T-helper 17 cell (primary cell): ENCODE measurements around the gene IPPK. TPM values are rescaled to one million over a fixed set of nuclear protein-coding genes. Genes with fewer than 3 reads are reported as not detected.
A peak's percentile ranks its signal among the peaks of the same experiment; 100 is the strongest.

ENCODE experiments used
- ATAC-seq: fragments of 150-1000 bp; cut with Tn5 transposase; 2 replicates; pipeline ENCODE4 v1.10.0; 2021; ENCODE audit warnings: mild to moderate bottlenecking, moderate library complexity
- DNase-seq, 3 donors: peaks; one replicate each; pipeline versions ENCODE4 v3.0.0 to v3.0.0-alpha.2; 2020 to 2021
- H3K9me3 ChIP-seq: one replicate; pipeline ENCODE4 v1.7.0; 2013; ENCODE audit warnings: low read length, mild to moderate bottlenecking; ENCODE audit not compliant: control insufficient read depth, poor library complexity, severe bottlenecking
- H3K27ac Mint-ChIP-seq: one replicate; pipeline ENCODE4 v1.8.0; 2022; ENCODE audit warnings: mild to moderate bottlenecking, moderate library complexity, mixed read lengths
- H3K27me3 Mint-ChIP-seq: one replicate; pipeline ENCODE4 v1.8.0; 2022; ENCODE audit warnings: mixed read lengths
- H3K36me3 Mint-ChIP-seq: one replicate; pipeline ENCODE4 v1.8.0; 2022; ENCODE audit warnings: low read depth, mixed read lengths
- H3K4me1 Mint-ChIP-seq: one replicate; pipeline ENCODE4 v1.8.0; 2022; ENCODE audit warnings: mild to moderate bottlenecking, mixed read lengths
- H3K4me3 Mint-ChIP-seq: one replicate; pipeline ENCODE4 v1.8.0; 2022; ENCODE audit warnings: mild to moderate bottlenecking, moderate library complexity, mixed read lengths
- total RNA-seq, 4 donors: library from RNA in 2 of 4; stranded (reverse) in 2 of 4; gene quantifications; one replicate each; pipeline ENCODE4 v1.2.3 and lab custom pipeline; 2022 to 2026

The IPPK gene, protein sequence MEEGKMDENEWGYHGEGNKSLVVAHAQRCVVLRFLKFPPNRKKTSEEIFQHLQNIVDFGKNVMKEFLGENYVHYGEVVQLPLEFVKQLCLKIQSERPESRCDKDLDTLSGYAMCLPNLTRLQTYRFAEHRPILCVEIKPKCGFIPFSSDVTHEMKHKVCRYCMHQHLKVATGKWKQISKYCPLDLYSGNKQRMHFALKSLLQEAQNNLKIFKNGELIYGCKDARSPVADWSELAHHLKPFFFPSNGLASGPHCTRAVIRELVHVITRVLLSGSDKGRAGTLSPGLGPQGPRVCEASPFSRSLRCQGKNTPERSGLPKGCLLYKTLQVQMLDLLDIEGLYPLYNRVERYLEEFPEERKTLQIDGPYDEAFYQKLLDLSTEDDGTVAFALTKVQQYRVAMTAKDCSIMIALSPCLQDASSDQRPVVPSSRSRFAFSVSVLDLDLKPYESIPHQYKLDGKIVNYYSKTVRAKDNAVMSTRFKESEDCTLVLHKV
- 1 to 10 TPM; 6.3 to 7.1 TPM for total RNA-seq
- total RNA-seq (lab: John Stamatoyannopoulos, UW), result 11.2 to 25.1 reads per million in 2 donors

DNA sequence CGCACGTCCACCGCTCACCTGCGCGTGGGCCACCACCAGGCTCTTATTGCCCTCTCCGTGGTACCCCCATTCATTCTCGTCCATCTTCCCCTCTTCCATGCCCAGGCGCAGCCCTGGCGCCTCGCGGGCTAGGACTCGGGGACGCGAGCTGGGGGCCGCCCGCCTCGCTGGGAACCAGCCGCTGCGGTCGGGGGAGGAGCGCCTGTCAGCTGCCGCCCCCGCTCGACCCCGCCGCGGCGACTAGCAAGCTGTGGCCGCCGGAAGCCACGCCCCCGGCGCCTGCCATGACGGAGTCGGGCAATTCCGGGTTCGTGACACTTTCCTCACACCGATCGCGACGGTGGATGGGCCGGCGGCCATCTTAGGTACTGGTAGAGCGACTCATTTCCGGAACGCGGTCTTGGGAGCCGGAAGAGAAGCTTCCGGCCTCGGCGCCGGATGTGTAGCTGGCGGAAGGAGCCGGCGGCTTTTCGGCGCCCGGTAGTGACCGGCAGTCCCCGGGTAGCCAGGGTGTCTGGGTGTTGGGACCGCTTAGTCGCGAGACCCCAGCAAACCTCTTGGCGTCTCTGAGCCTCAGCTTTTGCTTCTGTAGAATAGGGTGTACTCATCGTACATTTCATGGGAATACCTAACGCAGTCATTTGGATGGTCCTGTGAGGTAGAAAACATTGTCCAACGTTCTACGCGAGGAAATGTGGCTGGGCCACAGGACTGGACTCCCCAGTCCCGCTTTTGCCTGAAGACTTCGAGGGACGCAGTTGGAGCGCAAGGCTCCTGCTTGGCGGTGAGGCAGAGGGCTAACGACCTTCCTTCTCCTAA is at the start of gene IPPK:
Gene IPPK (minus strand): TSS at position 242 of the 819 bp plus-strand sequence. CDS start 143 bp downstream, at position 99.
- Mint-ChIP-seq H3K4me3 (peak within 1 kb of the TSS; percentile 89), H3K27ac (peak within 1 kb of the TSS; percentile 93), H3K36me3 (peaks cover 4% of the 10 kb centered on the region), H3K4me1 (peaks cover 24% of the 10 kb centered on the region), H3K27me3 (no peaks in the 10 kb centered on the region)
- ATAC-seq (peak; percentile 95), DNase-seq (peak; percentile 93 to 98 (median 98))
- H3K9me3 ChIP-seq, result no peaks in the 10 kb centered on the region

DNA sequence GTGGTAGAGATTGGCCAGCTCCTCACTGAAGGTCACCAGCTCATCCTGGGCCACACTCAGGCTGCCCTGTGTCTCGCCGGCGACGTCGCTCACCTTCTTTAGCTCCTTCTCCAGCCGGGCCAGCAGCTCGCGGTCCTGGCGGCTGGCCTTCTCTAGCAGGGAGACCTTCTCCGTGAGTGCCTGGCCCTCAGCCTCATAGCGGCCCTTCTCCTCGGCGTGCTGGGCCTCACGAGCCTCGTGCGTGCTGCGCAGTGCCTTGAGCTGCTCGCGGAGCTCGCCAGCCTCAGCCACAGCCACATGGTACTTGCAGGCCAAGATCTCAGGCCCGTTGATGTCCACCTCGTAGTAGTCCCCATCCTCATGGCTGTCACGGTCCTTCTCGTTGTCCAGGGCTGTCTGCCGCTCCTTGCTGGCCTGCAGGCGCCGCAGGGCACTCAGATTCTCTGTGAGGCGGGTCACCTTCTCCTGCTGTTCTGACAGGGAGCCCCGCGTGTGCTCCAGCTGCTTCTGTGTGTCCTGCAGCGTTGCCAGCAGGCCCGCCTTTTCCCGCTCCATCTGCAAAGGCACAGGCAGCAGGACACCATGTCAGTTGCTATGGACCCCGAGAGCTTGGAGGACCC is 49.2 kb upstream of the IPPK start:
- peaks cover 12% of the 10 kb centered on the region for H3K4me1 Mint-ChIP-seq
- H3K4me3 Mint-ChIP-seq, result no peak overlapping the region
- no peak overlapping the region for H3K27ac Mint-ChIP-seq
- DNase-seq, result no peak
- peaks cover 5% of the 10 kb centered on the region for H3K36me3 Mint-ChIP-seq
- no peak for ATAC-seq
- no peaks in the 10 kb centered on the region for H3K27me3 Mint-ChIP-seq
- no peaks in the 10 kb centered on the region for H3K9me3 ChIP-seq

DNA sequence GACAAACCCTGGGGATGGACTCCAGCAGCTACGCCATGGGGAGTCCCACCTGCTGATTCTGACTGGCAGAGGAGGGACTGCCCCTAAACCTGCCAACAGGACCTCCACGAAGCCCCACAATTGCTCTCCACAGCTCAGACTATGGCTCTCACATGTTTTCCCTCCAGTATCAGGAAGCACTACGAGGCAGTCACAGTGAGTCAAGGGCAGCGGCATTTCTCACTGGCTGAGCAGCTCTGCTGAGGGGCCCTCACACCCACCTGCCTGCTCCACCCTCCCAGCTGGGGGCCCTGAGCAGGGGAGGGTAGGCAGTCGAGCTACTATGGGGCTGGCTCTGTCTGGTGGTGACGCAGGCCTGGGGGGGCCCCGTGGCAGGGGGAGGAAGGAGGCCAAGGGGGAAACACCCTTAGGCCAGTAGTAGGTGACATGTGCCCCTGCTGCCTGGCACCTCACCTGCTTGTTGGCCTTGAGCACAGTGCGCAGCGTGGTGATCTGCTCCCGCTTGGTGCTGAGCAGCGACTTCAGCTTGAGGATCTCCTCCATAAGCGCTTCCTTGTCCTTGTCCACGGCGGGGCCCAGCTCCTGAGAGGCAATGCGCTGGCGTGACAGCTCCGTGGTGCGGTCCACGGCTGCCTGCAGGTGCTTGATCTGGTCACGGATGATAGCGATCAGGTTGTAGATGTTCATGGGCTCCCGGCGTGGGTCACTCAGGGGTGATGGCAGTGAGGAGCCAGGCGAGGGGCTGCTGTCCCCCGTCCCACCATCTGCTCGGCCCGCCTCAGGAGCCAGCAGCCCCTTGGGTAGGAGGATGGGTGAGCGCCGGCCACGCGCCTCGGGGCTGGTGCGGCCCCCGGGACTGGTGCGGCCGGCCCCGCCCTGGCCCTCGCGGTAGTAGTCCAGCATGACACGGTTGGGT is 48.4 kb upstream of the IPPK start:
- DNase-seq, result no peak
- H3K27ac Mint-ChIP-seq, result no peak overlapping the region

DNA sequence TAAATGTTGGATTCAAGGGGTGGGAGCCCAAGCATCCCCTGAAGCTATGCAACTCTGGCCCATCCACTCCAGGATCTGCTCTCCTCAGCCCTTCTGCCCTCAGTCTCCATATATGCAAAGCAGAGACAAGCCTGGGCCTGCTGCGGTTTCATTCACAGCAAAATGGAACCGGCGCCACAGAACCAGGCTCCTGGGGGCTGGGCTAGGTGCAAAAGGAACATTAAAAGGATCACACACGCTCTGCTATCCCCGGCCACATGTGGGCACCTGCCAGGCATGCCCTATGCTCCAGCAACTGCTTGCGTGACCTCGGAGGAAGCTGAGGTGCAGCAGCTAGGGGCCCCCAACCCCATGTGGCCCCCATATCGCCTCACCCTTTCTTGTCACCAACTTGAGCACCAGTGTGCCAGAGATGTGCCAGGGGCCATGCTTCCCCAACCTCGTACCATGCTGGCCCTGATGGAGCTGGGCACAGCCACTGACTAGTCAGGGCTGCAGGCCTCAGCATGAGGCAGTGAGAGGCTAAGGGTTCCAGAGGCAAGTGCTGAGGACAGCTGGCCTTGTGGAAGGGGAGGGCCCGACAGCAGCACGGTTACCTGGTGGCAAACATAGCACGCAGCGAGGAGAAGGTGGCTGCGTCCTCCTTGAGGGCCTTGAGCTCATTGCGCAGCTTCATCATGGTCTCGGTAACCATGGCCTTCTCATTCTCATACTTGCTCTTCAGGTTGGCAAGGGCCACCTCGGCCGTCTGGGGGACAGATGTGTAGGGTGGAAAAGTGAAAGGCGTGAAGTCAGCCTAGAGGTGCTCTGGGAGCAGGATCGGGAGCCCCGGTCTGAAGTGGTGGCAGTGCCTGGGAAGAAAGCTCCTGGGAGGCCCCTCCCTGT is 47.5 kb upstream of the IPPK start:
- H3K27ac Mint-ChIP-seq, result peak overlapping the region; percentile 69
- H3K4me1 Mint-ChIP-seq, result peaks cover 17% of the 10 kb centered on the region
- H3K4me3 Mint-ChIP-seq, result no peak overlapping the region
- peaks cover 3% of the 10 kb centered on the region for H3K36me3 Mint-ChIP-seq
- no peak for ATAC-seq
- no peaks in the 10 kb centered on the region for H3K9me3 ChIP-seq
- no peaks in the 10 kb centered on the region for H3K27me3 Mint-ChIP-seq
- no peak for DNase-seq

More for the DNA sequence above, 48.4 kb upstream of the IPPK start:
- H3K9me3 ChIP-seq, result no peaks in the 10 kb centered on the region
- Mint-ChIP-seq H3K27me3 (no peaks in the 10 kb centered on the region), H3K36me3 (peaks cover 3% of the 10 kb centered on the region), H3K4me3 (no peak overlapping the region), H3K4me1 (peaks cover 10% of the 10 kb centered on the region)
- no peak for ATAC-seq

DNA sequence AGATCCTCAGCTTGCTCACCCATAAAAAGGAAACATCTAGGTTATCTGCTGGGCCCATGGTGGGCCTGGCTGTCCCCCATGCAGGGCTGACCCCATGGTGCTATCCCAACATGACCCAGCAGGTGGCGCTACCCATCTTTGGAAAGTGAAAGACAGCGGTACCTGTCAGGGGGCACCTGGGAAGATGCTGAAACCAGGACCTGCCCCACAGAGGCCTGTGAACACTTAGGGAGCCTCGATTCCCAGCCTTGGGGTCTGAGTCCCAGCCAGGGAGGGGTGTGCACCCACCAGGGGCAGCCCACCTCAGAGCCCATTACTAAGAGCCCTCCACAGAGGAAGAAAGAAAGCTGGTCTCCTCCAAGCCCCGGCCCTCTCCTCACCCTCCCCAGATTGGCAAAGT is 46.6 kb upstream of the IPPK start:
- H3K36me3 Mint-ChIP-seq, result peaks cover 3% of the 10 kb centered on the region
- H3K4me3 Mint-ChIP-seq, result no peak overlapping the region
- peaks cover 24% of the 10 kb centered on the region for H3K4me1 Mint-ChIP-seq
- peak; percentile 82 for ATAC-seq
- no peaks in the 10 kb centered on the region for H3K9me3 ChIP-seq
- H3K27me3 Mint-ChIP-seq, result no peaks in the 10 kb centered on the region
- peak; percentile 65 to 86 (median 69) for DNase-seq
- H3K27ac Mint-ChIP-seq, result peak overlapping the region; percentile 69

DNA sequence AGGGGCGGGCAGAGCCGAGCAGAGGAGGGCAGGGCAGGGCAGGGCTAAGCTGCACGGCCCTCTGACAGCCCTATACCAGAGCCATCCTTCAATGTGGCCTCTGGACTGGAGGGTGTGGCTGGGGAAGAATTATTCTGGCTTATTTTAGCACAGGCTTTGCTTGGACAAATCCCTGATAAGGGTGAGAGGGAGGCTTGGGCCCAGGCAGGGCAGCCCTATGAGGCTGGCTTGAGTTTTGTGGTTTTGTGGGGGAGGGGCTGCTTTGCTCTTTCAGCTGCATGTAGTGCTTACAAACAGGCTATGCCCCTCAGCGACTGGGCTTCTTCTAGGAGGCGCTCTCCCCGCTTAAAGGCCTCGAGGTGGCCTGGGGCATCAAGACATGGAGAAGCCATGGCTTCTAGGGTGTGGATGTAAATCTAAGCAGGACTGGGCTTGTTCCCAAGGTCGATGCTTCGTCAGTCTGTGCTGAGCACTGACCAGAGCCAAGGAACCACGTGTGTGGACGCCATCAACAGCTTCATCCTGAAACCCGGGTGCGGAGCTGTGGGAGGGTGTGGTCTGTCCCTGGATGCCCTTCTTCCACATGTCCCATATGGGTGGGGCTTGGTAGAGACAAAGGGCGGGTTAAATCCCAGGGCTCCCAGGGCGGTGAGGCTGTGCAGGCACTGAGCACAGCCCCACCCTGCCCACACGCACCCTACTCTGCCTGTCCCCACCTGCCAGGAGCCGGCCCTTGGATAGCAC is 45.7 kb upstream of the IPPK start:
- peaks cover 2% of the 10 kb centered on the region for H3K36me3 Mint-ChIP-seq
- no peak for ATAC-seq
- H3K27ac Mint-ChIP-seq, result peak overlapping the region; percentile 69
- no peaks in the 10 kb centered on the region for H3K9me3 ChIP-seq
- H3K4me3 Mint-ChIP-seq, result no peak overlapping the region
- H3K27me3 Mint-ChIP-seq, result no peaks in the 10 kb centered on the region
- peaks cover 28% of the 10 kb centered on the region for H3K4me1 Mint-ChIP-seq
- DNase-seq, result no peak

DNA sequence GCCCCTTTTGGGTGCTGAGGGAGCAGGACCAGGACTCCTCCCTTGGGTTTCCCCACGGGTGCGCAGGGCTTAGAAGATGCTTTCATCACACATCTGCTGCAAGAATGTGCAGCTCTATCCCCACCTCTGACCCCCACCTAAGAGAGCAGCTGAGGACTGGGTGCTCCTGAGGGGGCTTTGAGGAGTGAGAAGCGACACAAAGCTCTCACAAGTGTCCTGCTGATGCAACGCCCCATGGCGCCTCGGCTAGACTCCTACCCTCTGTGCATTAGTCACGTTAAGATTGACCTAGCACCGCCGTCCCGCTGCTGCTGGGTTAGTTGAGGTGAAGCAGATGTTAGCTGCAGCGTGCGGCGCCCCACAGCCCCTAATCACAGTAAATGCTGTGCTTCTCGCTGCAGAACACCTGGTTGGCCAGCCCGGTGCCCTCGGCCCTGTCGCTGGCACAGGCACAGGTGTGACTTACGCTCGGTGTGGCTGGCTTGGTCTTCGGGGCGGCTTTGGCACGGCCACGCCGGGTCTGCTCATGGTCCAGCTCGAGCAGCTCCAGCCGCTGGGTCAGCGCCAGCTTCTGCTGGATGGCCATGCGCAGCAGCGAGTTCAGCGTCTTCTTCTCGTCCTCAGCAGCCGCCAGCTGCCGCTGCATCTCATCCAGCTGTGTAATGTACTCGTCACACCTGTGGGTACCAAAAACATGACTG is 45.0 kb upstream of the IPPK start:
- Mint-ChIP-seq H3K36me3 (no peaks in the 10 kb centered on the region), H3K4me1 (peaks cover 28% of the 10 kb centered on the region), H3K27ac (no peak overlapping the region), H3K4me3 (no peak overlapping the region), H3K27me3 (no peaks in the 10 kb centered on the region)
- ATAC-seq, result no peak
- no peak for DNase-seq
- no peaks in the 10 kb centered on the region for H3K9me3 ChIP-seq

DNA sequence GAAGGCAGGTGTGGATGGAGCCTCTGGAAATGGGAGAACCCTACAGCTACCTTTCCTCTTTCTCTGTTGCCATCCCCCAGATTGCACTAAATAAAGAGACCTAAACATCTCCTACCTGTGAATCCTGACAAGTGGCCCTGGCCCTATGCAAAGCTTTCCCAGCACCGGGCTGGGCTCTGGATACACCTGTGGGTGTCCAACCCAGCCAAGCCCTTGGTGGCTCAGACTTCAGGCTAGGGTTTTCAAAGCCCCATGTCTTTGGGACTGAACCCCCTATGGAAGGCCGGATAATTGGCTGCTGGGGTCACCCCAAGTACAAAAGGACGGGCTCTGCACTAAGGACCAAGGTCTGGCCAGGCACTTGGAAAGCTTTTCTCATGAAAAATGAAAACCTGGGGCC is 44.1 kb upstream of the IPPK start:
- H3K27ac Mint-ChIP-seq, result peak overlapping the region; percentile 14
- no peak for ATAC-seq
- H3K4me1 Mint-ChIP-seq, result peaks cover 28% of the 10 kb centered on the region
- no peaks in the 10 kb centered on the region for H3K9me3 ChIP-seq
- no peak for DNase-seq
- peak overlapping the region; percentile 49 for H3K4me3 Mint-ChIP-seq
- H3K27me3 Mint-ChIP-seq, result no peaks in the 10 kb centered on the region
- no peaks in the 10 kb centered on the region for H3K36me3 Mint-ChIP-seq

DNA sequence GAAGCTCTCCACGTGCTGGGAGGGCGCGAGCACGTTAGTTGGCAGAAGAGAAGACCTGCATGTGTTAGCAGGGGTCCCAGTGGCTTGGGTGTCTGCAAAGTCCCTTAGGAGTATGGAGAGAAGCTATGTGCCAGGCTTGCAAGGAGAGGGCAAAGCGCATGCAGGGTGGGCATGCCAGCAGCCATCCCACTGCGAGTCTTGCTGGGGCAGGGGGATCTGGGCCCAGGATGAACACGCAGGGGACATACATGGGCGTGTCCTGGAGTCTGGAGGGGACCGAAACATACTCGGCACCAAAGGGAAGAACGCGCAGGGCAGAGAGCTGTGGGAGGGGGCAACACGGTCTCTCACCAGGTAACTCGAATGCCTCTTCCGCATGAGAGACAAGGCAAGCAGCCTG is 43.6 kb upstream of the IPPK start:
- Mint-ChIP-seq H3K4me1 (peaks cover 28% of the 10 kb centered on the region), H3K4me3 (no peak overlapping the region), H3K36me3 (no peaks in the 10 kb centered on the region), H3K27me3 (no peaks in the 10 kb centered on the region), H3K27ac (peak overlapping the region; percentile 14)
- ATAC-seq (no peak), DNase-seq (no peak)
- no peaks in the 10 kb centered on the region for H3K9me3 ChIP-seq

DNA sequence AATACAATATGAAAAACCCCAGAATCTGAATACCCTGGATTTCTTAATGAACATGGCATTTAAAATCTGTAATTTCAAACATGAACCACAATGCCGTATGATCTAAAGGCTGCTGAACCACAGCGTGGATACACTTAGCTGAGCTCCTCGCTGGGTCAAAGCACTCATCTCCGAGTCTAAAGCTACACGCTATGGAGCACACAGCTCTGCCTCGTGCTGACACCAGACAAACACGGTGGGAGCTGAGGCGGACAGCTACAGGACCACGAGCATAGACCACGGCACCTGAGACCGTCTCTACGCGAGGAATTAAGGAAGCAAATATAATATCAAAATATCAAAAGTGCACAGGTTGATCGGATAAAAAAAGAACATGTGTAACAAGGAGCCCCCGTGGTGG is 42.8 kb upstream of the IPPK start:
- ATAC-seq, result no peak
- Mint-ChIP-seq H3K27me3 (no peaks in the 10 kb centered on the region), H3K27ac (peak overlapping the region; percentile 94), H3K36me3 (no peaks in the 10 kb centered on the region), H3K4me1 (peaks cover 28% of the 10 kb centered on the region), H3K4me3 (no peak overlapping the region)
- DNase-seq, result no peak
- no peaks in the 10 kb centered on the region for H3K9me3 ChIP-seq

DNA sequence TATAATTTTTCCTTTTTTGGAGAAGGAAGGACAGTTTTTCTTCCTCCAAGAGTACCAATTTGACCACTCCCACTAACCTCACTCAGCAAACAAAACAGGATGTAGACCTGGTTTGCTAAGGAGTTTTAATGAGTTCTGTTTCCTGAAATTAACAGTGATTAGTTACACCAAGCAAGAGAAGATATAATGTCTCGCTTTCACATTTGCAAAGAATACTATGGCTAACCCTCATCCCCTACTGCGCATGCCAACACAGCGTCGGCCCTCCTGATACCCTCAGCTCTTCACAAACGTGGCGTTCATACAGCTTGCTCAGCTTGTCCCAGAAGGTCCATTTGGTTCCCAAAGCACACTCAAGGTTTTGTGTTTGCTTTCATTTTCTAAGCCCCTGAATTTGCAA is 41.9 kb upstream of the IPPK start:
- Mint-ChIP-seq H3K36me3 (no peaks in the 10 kb centered on the region), H3K27me3 (no peaks in the 10 kb centered on the region), H3K4me1 (peaks cover 28% of the 10 kb centered on the region)

More for the DNA sequence above, 41.9 kb upstream of the IPPK start:
- Mint-ChIP-seq H3K4me3 (peak overlapping the region; percentile 84), H3K27ac (peak overlapping the region; percentile 94)
- ATAC-seq (peak; percentile 51), DNase-seq (no peak)
- H3K9me3 ChIP-seq, result no peaks in the 10 kb centered on the region
